ENCODE data around the gene TRAF5. TPM values are rescaled to one million over a fixed set of nuclear protein-coding genes. Genes with fewer than 3 reads are reported as not detected.

TRAF5 gene
- total RNA-seq, 1 experiment from 2014 or later, result 8.8 TPM

GRCh38 chr1:211381481-211382181 is 55.0 kb downstream of the TRAF5 start:
- peaks cover 5% of the 10 kb centered on the region for H3K36me3 Mint-ChIP-seq (ENCODE audit: insufficient read depth, unreplicated experiment)
- H3K27me3 ChIP-seq (replicated peaks; ENCODE audit: control insufficient read depth, insufficient read depth, low read length), result no peaks in the 10 kb centered on the region
- CTCF ChIA-PET, result interaction anchor here (1.0 to 1.2 kb wide), 2 partner anchors 58 to 133 kb away, joined by 4 read pairs; no protein-coding TSS in a partner anchor
- H3K4me3 Mint-ChIP-seq (ENCODE audit: unreplicated experiment), result peak overlapping the region; percentile 95
- no peaks in the 10 kb centered on the region for H3K9me3 ChIP-seq
- BruUV-seq (replicated peaks), result no TSS peak
- peaks cover 14% of the 10 kb centered on the region for H3K4me1 Mint-ChIP-seq (ENCODE audit: low read depth, unreplicated experiment)
- H3K36me3 ChIP-seq (ENCODE audit: control insufficient read depth, insufficient read depth, low read length), result no peaks in the 10 kb centered on the region
- no peak for TF ChIP-seq CTCF (IDR thresholded peaks at IDR 0.05; ENCODE audit: insufficient read depth in 1 of 2, low read depth in 1 of 2, low read length in 1 of 2, severe bottlenecking in 1 of 2, unreplicated experiment in 1 of 2)
- H3K27ac Mint-ChIP-seq (ENCODE audit: unreplicated experiment), result no peak overlapping the region
- intact Hi-C loops (cut with micrococcal nuclease; ENCODE audit: unreplicated experiment), result loop anchor here (1.0 to 2.0 kb wide), 4 partner anchors 59 to 274 kb away; partner anchors contain the start of gene RCOR3
- H3K9me3 Mint-ChIP-seq (ENCODE audit: unreplicated experiment), result no peaks in the 10 kb centered on the region
- no peaks in the 10 kb centered on the region for H3K4me1 ChIP-seq
- POLR2A ChIA-PET, result no interaction called here
- no peak for DNase-seq
- H3K27me3 Mint-ChIP-seq (ENCODE audit: insufficient read depth, unreplicated experiment), result no peaks in the 10 kb centered on the region
- H3K4me3 ChIP-seq (ENCODE audit: low read depth, low read length), result peak overlapping the region; percentile 58

- no peak for DNase-seq
- CTCF ChIA-PET, result interaction anchor here (0.7 to 1.2 kb wide), 3 partner anchors 58 to 680 kb away, joined by 3 to 4 read pairs (median 4); no protein-coding TSS in a partner anchor
- Histone ChIP-seq H3K9me3 (no peaks in the 10 kb centered on the region), H3K36me3 (ENCODE audit: control insufficient read depth, insufficient read depth, low read length) (no peaks in the 10 kb centered on the region), H3K4me3 (ENCODE audit: low read depth, low read length) (peak overlapping the region; percentile 58), H3K27me3 (replicated peaks; ENCODE audit: control insufficient read depth, insufficient read depth, low read length) (no peaks in the 10 kb centered on the region), H3K4me1 (no peaks in the 10 kb centered on the region)
- H3K4me3 Mint-ChIP-seq (ENCODE audit: unreplicated experiment), result peak overlapping the region; percentile 95
- H3K36me3 Mint-ChIP-seq (ENCODE audit: insufficient read depth, unreplicated experiment), result peaks cover 5% of the 10 kb centered on the region
- peak overlapping the region; percentile 100 for H3K27ac Mint-ChIP-seq (ENCODE audit: unreplicated experiment)
- TSS peak; percentile 83 for BruUV-seq (replicated peaks)
- TF ChIP-seq CTCF (IDR thresholded peaks at IDR 0.05; ENCODE audit: insufficient read depth in 1 of 2, low read depth in 1 of 2, low read length in 1 of 2, severe bottlenecking in 1 of 2, unreplicated experiment in 1 of 2), result no peak
- peaks cover 14% of the 10 kb centered on the region for H3K4me1 Mint-ChIP-seq (ENCODE audit: low read depth, unreplicated experiment)
- no peaks in the 10 kb centered on the region for H3K27me3 Mint-ChIP-seq (ENCODE audit: insufficient read depth, unreplicated experiment)
- H3K9me3 Mint-ChIP-seq (ENCODE audit: unreplicated experiment), result no peaks in the 10 kb centered on the region
- intact Hi-C loops (cut with micrococcal nuclease; ENCODE audit: unreplicated experiment), result loop anchor here (1.0 to 2.0 kb wide), 4 partner anchors 59 to 273 kb away; partner anchors contain the start of gene RCOR3
- POLR2A ChIA-PET, result interaction anchor here (0.6 to 0.7 kb wide), 2 partner anchors 131 to 1007 kb away, joined by 4 read pairs; no protein-coding TSS in a partner anchor
These were observed 55.6 kb downstream of the TRAF5 start for GRCh38 chr1:211382182-211382713.

- no peaks in the 10 kb centered on the region for H3K27me3 Mint-ChIP-seq (ENCODE audit: insufficient read depth, unreplicated experiment)
- H3K4me1 ChIP-seq, result no peaks in the 10 kb centered on the region
- no peaks in the 10 kb centered on the region for H3K36me3 ChIP-seq (ENCODE audit: control insufficient read depth, insufficient read depth, low read length)
- H3K9me3 Mint-ChIP-seq (ENCODE audit: unreplicated experiment), result no peaks in the 10 kb centered on the region
- CTCF ChIA-PET, result interaction anchor here (0.7 to 1.2 kb wide), 3 partner anchors 59 to 679 kb away, joined by 3 to 4 read pairs (median 4); no protein-coding TSS in a partner anchor
- BruUV-seq (replicated peaks), result TSS peak; percentile 81
- no peaks in the 10 kb centered on the region for H3K9me3 ChIP-seq
- peaks cover 5% of the 10 kb centered on the region for H3K36me3 Mint-ChIP-seq (ENCODE audit: insufficient read depth, unreplicated experiment)
- H3K4me3 Mint-ChIP-seq (ENCODE audit: unreplicated experiment), result peak overlapping the region; percentile 95
- peak overlapping the region; percentile 100 for H3K27ac Mint-ChIP-seq (ENCODE audit: unreplicated experiment)
- POLR2A ChIA-PET, result interaction anchor here (0.6 to 0.7 kb wide), 2 partner anchors 131 to 1008 kb away, joined by 4 read pairs; no protein-coding TSS in a partner anchor
- TF ChIP-seq CTCF (IDR thresholded peaks at IDR 0.05; ENCODE audit: insufficient read depth in 1 of 2, low read depth in 1 of 2, low read length in 1 of 2, severe bottlenecking in 1 of 2, unreplicated experiment in 1 of 2), result no peak
- H3K27me3 ChIP-seq (replicated peaks; ENCODE audit: control insufficient read depth, insufficient read depth, low read length), result no peaks in the 10 kb centered on the region
- peaks cover 14% of the 10 kb centered on the region for H3K4me1 Mint-ChIP-seq (ENCODE audit: low read depth, unreplicated experiment)
- intact Hi-C loops (cut with micrococcal nuclease; ENCODE audit: unreplicated experiment), result loop anchor here (1.0 to 2.0 kb wide), 4 partner anchors 60 to 272 kb away; partner anchors contain the start of gene RCOR3
- DNase-seq, result peak; percentile 93 to 94
- peak overlapping the region; percentile 58 for H3K4me3 ChIP-seq (ENCODE audit: low read depth, low read length)
These were observed 56.3 kb downstream of the TRAF5 start for GRCh38 chr1:211382714-211383480.

All from Caco-2 (cell line).